NOMO-1 (cell line): ENCODE measurements around the gene RASGRP4.
"Not testable (repeated sequence)": the region's sequence is repeated elsewhere in the genome, so short reads cannot be mapped to it uniquely, and the experiment has no call there.

Experiments
- DNase-seq, 2 experiments: peaks; one replicate each; lab custom pipeline; 2025; ENCODE audit not compliant: unreplicated experiment in 2 of 2; lab: John Stamatoyannopoulos, UW

The RASGRP4 gene

GRCh38 chr19:38449518-38449917, 23.5 kb upstream of the RASGRP4 start:
- no peak for DNase-seq

- no peak for DNase-seq
These were observed 22.2 kb upstream of the RASGRP4 start for GRCh38 chr19:38448225-38448624.

GRCh38 chr19:38445362-38445761, 19.3 kb upstream of the RASGRP4 start:
- DNase-seq: no peak

- DNase-seq: no peak
These were observed 18.0 kb upstream of the RASGRP4 start for GRCh38 chr19:38444026-38444425.

GRCh38 chr19:38443458-38443999, 17.5 kb upstream of the RASGRP4 start:
- DNase-seq: no peak

- no peak for DNase-seq
These were observed 16.7 kb upstream of the RASGRP4 start for GRCh38 chr19:38442736-38443135.

- peak in 1 of 2 experiments; percentile 16 for DNase-seq
These were observed 15.8 kb upstream of the RASGRP4 start for GRCh38 chr19:38441657-38442348.

GRCh38 chr19:38440592-38440991, 14.6 kb upstream of the RASGRP4 start:
- DNase-seq: no peak

- no peak for DNase-seq
These were observed 11.9 kb upstream of the RASGRP4 start for GRCh38 chr19:38437917-38438316.

- DNase-seq: no peak
These were observed 11.3 kb upstream of the RASGRP4 start for GRCh38 chr19:38437295-38437694.

- no peak for DNase-seq
These were observed 8.6 kb upstream of the RASGRP4 start for GRCh38 chr19:38434549-38435051.

GRCh38 chr19:38433268-38433733, 7.3 kb upstream of the RASGRP4 start, which contains the start of gene RYR1:
Gene RYR1 (plus strand): TSS chr19:38433691. CDS start chr19:38433830, 139 bp downstream.
- DNase-seq: peak in 1 of 2 experiments; percentile 21

GRCh38 chr19:38430931-38431330, 4.9 kb upstream of the RASGRP4 start:
- DNase-seq: no peak

GRCh38 chr19:38429811-38430156, 3.8 kb upstream of the RASGRP4 start:
- DNase-seq: no peak

GRCh38 chr19:38429055-38429810, 3.2 kb upstream of the RASGRP4 start:
- DNase-seq: no peak

- DNase-seq: not testable (repeated sequence)
These were observed 1.1 kb upstream of the RASGRP4 start for GRCh38 chr19:38427035-38427677.

GRCh38 chr19:38425222-38425809, 703 bp downstream of the RASGRP4 start:
- DNase-seq: peak in 1 of 2 experiments; percentile 9

GRCh38 chr19:38424272-38424671, 1.7 kb downstream of the RASGRP4 start:
- DNase-seq: no peak

GRCh38 chr19:38422438-38422837, 3.6 kb downstream of the RASGRP4 start:
- no peak for DNase-seq

GRCh38 chr19:38421856-38422255, 4.2 kb downstream of the RASGRP4 start:
- no peak for DNase-seq

GRCh38 chr19:38420935-38421334, 5.1 kb downstream of the RASGRP4 start:
- DNase-seq: no peak
